ENCODE measurements around the gene TRABD2B.

The TRABD2B gene

DNA sequence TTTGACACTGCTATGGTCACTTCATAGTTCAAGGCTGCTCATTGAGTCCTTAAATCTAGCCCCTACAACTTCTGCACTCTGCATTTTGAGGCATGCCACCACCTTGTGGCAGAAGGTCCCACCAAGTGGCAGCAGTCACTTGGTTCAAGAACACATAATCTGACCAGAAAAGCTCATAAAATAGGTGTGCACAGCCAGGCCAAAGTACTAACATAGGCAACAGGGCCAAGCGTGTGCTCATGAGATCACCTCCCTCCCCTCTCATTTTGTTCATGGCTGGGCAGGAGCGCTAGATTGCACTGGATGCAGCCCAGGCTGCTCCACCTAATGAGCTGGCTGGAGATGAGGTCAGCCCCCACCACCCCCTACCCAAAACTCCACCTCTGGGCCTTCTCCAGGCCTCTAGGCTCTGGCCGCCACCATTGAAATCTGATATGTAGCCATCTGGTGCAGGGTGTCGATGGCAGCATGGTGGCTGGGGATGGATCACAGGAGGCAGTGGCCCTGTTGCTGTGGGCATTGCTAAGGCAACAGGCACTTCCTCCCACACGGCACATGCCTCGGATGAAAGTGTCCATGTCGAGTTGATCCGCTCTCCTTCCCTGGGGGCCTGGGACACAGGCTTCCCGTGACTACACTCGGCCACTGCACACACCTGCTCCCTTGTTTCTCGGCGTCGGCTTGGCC is 193.2 kb downstream of the TRABD2B start:
- no peak overlapping the region for H3K4me3 ChIP-seq (ENCODE audit: low read length)
- DNase-seq (ENCODE audit: low read depth), result no peak
- TF ChIP-seq, protein P1, sequence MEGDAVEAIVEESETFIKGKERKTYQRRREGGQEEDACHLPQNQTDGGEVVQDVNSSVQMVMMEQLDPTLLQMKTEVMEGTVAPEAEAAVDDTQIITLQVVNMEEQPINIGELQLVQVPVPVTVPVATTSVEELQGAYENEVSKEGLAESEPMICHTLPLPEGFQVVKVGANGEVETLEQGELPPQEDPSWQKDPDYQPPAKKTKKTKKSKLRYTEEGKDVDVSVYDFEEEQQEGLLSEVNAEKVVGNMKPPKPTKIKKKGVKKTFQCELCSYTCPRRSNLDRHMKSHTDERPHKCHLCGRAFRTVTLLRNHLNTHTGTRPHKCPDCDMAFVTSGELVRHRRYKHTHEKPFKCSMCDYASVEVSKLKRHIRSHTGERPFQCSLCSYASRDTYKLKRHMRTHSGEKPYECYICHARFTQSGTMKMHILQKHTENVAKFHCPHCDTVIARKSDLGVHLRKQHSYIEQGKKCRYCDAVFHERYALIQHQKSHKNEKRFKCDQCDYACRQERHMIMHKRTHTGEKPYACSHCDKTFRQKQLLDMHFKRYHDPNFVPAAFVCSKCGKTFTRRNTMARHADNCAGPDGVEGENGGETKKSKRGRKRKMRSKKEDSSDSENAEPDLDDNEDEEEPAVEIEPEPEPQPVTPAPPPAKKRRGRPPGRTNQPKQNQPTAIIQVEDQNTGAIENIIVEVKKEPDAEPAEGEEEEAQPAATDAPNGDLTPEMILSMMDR (IDR thresholded peaks at IDR 0.05; ENCODE audit: insufficient read depth, low read depth, low read length, missing control alignments), result no peak

GRCh38 chr1:47797575-47797974 is 199.6 kb downstream of the TRABD2B start:
- no peak for DNase-seq (ENCODE audit: low read depth)

DNA sequence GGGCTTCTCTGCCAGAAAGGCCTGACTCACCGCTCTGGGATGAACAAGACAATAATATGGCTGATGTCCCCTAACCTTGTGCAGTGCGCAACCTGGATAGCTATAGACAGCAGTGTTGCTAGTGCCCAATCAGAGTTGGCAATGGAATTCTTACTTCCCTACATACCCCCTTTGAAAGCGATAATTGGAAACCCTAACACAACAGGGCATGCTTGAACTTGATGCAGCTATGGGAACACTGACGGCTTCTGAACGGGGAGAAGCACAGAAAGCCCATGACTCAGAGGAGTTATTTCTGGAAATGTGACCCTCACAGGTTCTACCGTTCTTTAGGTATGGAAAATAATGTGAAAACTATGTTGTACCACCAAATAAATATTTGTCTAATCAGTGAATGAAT is 200.6 kb downstream of the TRABD2B start:
- peak; percentile 87 for DNase-seq (ENCODE audit: low read depth)
- no peak overlapping the region for H3K4me3 ChIP-seq (ENCODE audit: low read length)
- TF ChIP-seq, protein P1 (IDR thresholded peaks at IDR 0.05; ENCODE audit: insufficient read depth, low read depth, low read length, missing control alignments), result no peak

More at GRCh38 chr1:47797575-47797974, 199.6 kb downstream of the TRABD2B start:
- TF ChIP-seq, protein P1 (IDR thresholded peaks at IDR 0.05; ENCODE audit: insufficient read depth, low read depth, low read length, missing control alignments), result no peak
- H3K4me3 ChIP-seq (ENCODE audit: low read length), result no peak overlapping the region

- no peak overlapping the region for H3K4me3 ChIP-seq (ENCODE audit: low read length)
- DNase-seq (ENCODE audit: low read depth), result no peak
- TF ChIP-seq, protein P1 (IDR thresholded peaks at IDR 0.05; ENCODE audit: insufficient read depth, low read depth, low read length, missing control alignments), result no peak
These were observed 202.1 kb downstream of the TRABD2B start for GRCh38 chr1:47795102-47795501.

DNA sequence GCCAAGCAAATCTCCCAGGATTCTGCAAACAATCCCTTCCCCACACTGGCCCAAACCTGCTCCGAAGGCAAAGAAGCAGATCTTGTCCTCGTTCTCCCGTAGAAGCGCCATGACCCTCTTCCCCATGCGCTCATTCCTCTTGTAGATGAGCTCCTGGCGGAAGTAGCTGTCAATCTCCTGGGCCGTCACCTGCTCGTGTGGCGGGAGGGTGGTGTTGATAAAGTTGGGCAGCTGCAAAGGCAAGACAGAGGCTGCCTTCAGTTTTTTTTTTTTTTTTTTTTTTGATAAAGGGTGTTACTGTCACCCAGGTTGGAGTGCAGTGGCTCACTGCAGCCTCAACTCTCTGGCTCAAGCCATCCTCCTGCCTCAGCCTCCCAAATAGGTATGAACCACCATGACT is 202.7 kb downstream of the TRABD2B start:
- H3K4me3 ChIP-seq (ENCODE audit: low read length), result no peak overlapping the region
- no peak for DNase-seq (ENCODE audit: low read depth)
- TF ChIP-seq, protein P1 (IDR thresholded peaks at IDR 0.05; ENCODE audit: insufficient read depth, low read depth, low read length, missing control alignments), result no peak

DNA sequence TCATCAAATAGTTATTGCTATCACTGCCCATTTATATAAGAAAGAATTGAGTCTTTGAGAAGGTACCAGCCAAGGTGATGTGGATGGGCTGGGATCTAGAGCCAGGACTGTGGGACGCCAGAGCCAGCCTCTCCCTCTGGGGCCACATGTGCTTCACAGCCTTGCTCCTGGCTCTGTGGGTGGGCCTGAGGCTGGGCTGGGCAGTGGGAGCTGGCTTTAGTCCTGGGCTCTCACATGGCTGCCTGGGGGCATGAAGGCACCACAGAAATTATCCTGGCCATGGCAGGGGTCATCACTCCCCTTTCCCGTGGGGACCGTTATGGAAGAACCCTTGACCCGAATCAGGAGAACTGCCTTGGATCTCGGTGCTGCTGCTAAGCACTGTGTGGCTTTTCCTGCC is 203.1 kb downstream of the TRABD2B start:
- no peak for DNase-seq (ENCODE audit: low read depth)
- TF ChIP-seq, protein P1 (IDR thresholded peaks at IDR 0.05; ENCODE audit: insufficient read depth, low read depth, low read length, missing control alignments), result no peak
- H3K4me3 ChIP-seq (ENCODE audit: low read length), result no peak overlapping the region

DNA sequence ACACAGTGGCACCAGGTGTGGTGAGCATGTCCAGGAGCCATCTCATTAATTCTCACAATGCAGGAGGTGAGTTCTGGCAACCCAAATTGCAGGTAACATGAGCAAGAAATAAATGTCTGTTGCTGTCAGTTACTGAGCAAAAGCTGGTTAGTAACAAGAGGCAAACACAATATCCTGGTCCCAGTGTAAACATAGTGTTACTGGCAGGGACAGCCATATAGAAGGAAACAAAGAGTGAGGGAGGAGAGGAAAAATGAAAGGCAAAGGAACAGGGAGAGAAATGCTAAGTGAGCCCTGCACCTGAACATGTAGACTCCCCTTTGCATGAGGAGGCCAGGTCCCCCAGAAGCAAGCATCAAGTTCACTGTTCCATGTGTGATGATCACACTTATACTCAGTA is 203.6 kb downstream of the TRABD2B start:
- H3K4me3 ChIP-seq (ENCODE audit: low read length), result no peak overlapping the region
- DNase-seq (ENCODE audit: low read depth), result no peak
- TF ChIP-seq, protein P1 (IDR thresholded peaks at IDR 0.05; ENCODE audit: insufficient read depth, low read depth, low read length, missing control alignments), result no peak
